GM19395 (cell line): Measurements from ENCODE around the gene SORCS3.
A peak's percentile ranks its signal among the peaks of the same experiment; 100 is the strongest.

Experiments used
- ATAC-seq: cut with Tn5 transposase; IDR thresholded peaks from one replicate; pipeline ENCODE4 v1.9.1; 2021; ENCODE audit warnings: mild to moderate bottlenecking, moderate library complexity; ENCODE audit not compliant: unreplicated experiment

Gene SORCS3

GRCh38 chr10:104989880-104990279 is 348.8 kb downstream of the SORCS3 start:
- no peak for ATAC-seq

DNA sequence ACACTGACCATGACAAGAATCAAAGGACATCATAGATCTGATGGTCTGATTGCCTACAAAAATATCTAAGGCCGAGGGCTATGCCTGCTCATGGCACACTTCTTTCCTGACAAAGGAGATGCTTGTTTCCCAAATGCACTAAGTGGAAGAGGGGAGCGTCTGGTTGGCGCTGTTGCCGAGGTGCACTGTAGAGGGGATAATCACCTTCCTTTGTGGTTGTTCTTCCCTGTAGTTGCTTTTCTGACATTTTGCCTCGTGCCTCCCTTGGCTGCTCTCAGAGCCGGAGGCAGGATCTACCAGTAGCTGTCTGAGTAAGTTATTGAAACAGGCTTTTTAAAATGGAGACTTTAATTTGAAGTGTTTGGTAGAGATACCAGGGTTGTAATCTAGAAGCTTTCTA is 352.0 kb downstream of the SORCS3 start:
- ATAC-seq = no peak

DNA sequence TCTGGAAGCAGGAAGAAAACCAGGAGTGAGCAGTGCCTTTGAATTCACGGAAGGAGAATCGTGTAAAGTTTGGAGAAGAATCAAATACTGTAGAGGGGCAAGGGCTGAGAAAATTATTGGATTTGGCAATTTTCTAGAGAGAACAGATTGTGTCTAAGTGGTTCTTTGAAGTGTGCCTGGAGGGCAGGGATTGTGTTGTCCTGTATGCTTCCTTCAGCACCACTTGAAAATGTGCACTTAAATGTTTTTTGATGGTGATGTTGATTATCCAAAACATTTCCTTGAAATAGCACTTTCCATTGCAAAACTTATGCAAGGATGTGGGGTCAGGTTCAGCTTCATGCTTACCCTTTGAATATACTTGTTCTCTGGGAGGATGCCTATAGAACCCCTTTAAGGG is 360.2 kb downstream of the SORCS3 start:
- ATAC-seq = no peak

GRCh38 chr10:105010411-105011121 is 369.5 kb downstream of the SORCS3 start:
- ATAC-seq = no peak

GRCh38 chr10:105017116-105017515 is 376.0 kb downstream of the SORCS3 start:
- ATAC-seq = no peak

DNA sequence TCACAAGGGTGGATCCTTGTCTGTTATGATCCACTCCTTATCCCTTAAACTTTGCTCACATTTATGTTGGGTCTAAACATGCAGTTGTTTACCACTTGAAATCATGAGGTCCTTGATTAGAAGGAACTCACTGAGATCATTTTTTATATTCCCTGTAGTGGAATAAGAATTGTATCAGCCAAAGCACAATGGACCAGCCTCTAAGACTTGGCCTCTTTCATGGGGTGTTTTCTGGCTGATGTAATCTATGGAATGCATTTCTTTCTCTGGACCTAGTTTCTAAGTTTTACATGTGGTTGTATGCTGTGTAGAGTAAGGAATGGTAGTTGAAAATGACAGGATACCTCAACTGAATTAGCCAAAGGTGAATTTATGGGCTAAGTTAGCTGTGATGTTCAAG is 376.6 kb downstream of the SORCS3 start:
- no peak for ATAC-seq

DNA sequence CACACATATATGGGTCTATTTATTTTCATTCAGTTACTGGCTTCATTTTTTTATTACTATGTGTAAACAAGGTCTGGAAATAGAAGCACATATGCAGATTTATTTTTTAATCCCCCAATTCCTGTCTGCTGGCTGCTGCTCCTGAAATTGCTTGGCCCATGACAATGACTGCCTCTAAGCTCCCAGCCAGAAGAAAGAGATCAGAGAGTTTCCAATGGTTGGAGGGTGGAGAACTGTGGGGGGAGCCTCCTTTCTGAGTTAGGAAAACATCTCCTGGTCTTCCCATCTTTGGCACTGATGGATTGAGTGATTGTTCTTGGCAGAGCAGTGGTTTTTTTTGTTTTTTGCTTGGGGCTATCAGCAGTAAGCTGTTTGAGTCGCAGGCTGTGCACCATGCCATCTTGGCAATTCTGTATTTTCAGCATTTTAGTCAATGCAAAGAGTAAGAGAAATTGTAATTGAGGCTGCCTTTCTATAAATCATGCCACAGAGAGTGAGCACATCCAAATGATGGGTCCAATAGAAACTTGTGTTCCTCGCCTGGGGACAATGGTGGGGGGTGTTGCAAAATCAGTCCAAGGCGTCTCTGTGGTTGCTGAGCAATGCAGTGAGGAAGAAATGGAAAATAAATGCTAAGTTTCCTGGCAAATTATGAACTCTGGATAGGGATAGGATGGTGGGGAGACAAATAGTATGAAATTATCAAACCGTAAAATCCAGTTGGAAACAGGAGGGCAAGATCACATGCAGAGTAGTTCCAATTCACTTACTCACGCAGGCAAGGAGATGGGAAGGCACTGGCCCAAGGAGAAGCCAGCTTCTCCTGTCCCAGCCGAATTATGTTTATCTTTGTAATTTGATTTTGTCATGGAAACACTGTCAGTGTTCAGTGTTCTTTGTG is 382.4 kb downstream of the SORCS3 start:
- no peak for ATAC-seq

- ATAC-seq = no peak
Measured at GRCh38 chr10:105024184-105024583, 383.1 kb downstream of the SORCS3 start.

GRCh38 chr10:105025092-105025491 is 384.0 kb downstream of the SORCS3 start:
- no peak for ATAC-seq

- no peak for ATAC-seq
Measured at GRCh38 chr10:105026566-105026965, 385.5 kb downstream of the SORCS3 start.

- ATAC-seq = no peak
Measured at GRCh38 chr10:105029286-105029685, 388.2 kb downstream of the SORCS3 start.

- ATAC-seq = no peak
Measured at GRCh38 chr10:105037022-105037421, 395.9 kb downstream of the SORCS3 start.

GRCh38 chr10:105041956-105042355 is 400.9 kb downstream of the SORCS3 start:
- no peak for ATAC-seq

GRCh38 chr10:105042906-105043552 is 401.9 kb downstream of the SORCS3 start:
- ATAC-seq = no peak

- no peak for ATAC-seq
Measured at GRCh38 chr10:105044902-105045301, 403.8 kb downstream of the SORCS3 start.

DNA sequence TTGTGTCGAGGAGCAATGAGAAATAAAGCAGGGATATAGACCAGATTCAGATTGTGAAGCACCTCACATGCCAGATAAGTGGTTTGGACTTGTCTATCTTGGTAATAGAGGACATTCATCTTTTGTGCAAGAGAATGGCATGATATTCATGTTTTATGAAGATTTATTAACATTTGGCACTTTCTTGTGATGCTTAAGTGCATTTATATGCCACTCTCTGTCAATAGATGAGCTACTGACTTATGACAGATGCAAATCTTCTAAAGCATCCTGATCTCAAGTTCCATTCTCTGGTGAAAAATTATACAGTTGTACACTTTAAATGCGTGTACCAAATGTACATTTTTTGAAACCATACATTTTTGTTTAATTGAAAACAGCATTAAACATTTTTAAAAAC is 415.3 kb downstream of the SORCS3 start:
- ATAC-seq = no peak

DNA sequence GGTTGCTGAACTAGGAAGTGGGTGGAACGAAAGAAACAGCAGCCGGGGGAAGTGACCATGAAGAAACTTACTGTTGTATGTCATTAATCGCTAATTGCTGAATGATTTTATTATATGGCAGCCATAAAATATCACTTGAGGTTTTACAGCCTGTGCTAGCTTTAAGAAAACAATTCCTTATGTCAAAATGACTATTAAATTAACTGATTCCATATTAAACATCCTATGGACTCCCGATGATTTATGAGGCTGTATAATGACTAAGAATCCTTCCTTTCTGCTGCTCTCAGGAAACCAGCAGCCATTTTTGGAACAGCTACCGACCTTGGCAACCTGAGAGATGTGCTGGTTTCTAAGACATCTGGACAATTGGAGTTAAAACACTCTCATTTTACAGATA is 421.9 kb downstream of the SORCS3 start:
- ATAC-seq = no peak

- ATAC-seq = peak; percentile 66
Measured at GRCh38 chr10:105063796-105064195, 422.7 kb downstream of the SORCS3 start.

GRCh38 chr10:105068497-105068896 is 427.4 kb downstream of the SORCS3 start:
- ATAC-seq = no peak

GRCh38 chr10:105070249-105070648 is 429.2 kb downstream of the SORCS3 start:
- no peak for ATAC-seq

DNA sequence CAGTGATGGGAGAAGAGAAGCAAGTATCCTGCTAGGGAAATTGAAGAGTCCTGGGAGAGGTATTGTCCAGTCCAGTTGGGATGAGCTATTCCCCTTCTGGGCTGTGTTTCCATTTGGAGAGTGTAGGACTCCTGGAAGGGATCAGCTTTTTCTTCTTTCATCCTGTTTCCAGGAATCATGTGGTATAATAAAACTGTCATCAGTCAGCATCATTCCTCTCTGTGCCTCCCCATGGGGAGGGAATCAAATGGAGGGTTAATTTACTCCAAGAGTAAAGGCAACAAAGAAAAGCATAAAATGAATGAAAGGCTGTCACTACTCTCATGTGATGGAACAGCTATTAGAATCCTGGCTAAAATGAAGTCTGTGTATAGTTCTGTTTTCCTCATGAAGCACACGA is 429.9 kb downstream of the SORCS3 start:
- ATAC-seq = no peak

GRCh38 chr10:105071980-105072379 is 430.9 kb downstream of the SORCS3 start:
- ATAC-seq = no peak
